ENCODE results near the gene AKT1. TPM values are rescaled to one million over a fixed set of nuclear protein-coding genes. Genes with fewer than 3 reads are reported as not detected.
"Not testable (repeated sequence)": the region's sequence is repeated elsewhere in the genome, so short reads cannot be mapped to it uniquely, and the experiment has no call there.

Gene AKT1
- polyA plus RNA-seq, 3 donors from 2014 or later: 14.8 to 23.3 (median 21.3) TPM

DNA sequence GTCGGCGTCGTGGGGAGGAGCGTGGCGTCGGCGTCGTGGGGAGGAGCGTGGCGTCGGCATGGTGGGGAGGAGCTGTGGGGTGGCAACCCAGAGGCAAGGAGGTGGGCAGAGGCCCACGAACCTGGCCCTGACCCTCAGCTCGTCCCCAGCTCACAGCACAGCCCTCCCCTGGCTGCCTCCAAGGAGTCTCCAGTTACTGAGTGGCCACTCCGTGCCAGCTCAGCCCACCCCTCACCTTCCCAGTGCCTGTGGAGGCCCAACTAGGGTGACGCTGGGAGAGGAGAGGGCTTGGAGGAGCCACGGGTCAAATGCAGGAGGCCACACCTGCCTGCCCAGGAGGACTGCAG is 65.7 kb downstream of the AKT1 start:
- H3K27ac Mint-ChIP-seq: no peak overlapping the region

DNA sequence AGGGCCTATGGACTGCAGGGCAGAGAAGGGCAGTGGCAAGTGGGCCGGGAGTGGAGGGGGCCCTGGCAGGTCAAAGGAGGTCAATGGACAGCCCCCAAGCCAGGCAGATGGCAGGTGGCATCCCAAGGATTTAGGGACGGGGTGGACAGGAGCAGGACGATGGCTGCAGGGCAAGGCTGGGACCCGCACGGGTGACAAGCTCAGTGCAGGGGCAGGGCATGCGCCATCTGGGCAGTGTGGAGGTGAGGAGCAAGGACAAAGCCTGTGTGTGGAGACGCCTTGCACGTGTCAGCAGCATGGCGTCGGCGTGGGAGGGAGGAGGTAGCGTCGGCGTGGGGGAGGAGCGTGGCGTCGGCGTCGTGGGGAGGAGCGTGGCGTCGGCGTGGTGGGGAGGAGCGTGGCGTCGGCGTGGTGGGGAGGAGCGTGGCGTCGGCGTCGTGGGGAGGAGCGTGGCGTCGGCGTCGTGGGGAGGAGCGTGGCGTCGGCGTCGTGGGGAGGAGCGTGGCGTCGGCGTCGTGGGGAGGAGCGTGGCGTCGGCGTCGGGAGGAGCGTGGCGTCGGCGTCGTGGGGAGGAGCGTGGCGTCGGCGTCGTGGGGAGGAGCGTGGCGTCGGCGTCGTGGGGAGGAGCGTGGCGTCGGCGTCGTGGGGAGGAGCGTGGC is 66.2 kb downstream of the AKT1 start:
- DNase-seq; H3K9me3 Mint-ChIP-seq; H3K4me3 Mint-ChIP-seq; H3K4me1 Mint-ChIP-seq; H3K27me3 Mint-ChIP-seq (ENCODE audit: low read depth in 3 of 3); H3K36me3 Mint-ChIP-seq: not testable (repeated sequence)
- H3K27ac Mint-ChIP-seq: peak overlapping the region in 1 of 6 donors; percentile 51

More for the DNA sequence above, 65.7 kb downstream of the AKT1 start:
- no peak overlapping the region for H3K4me3 Mint-ChIP-seq
- H3K27me3 Mint-ChIP-seq (ENCODE audit: low read depth in 3 of 3): peaks cover 0 to 3% (median 1%) of the 10 kb centered on the region in 3 donors
- no peaks in the 10 kb centered on the region for H3K36me3 Mint-ChIP-seq
- no peak for DNase-seq
- H3K9me3 Mint-ChIP-seq: no peaks in the 10 kb centered on the region
- no peaks in the 10 kb centered on the region for H3K4me1 Mint-ChIP-seq

DNA sequence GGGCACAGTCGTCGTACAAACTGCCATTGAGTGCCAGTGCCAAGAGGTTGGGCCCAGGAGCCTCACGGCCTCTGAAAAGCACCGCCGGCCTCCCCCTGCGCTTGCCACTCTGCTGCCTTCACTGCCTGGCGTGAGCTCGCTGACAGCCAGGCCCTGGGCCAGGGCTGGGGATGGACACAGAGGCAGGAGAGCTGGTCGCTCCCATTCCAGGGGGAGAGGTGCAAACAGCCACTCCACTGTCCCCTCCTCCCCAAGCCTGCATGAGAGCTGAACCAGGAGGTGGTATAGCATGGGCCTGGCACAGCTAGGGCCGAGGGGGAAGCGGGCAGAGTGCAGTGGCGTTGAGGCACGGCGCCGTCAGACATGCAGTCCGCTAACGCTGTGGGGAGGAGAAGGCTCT is 66.9 kb downstream of the AKT1 start:
- Mint-ChIP-seq H3K4me1 (no peaks in the 10 kb centered on the region), H3K9me3 (no peaks in the 10 kb centered on the region), H3K27ac (no peak overlapping the region), H3K36me3 (no peaks in the 10 kb centered on the region), H3K4me3 (no peak overlapping the region), H3K27me3 (ENCODE audit: low read depth in 3 of 3) (peaks cover 0 to 3% (median 1%) of the 10 kb centered on the region in 3 donors)
- DNase-seq: no peak

DNA sequence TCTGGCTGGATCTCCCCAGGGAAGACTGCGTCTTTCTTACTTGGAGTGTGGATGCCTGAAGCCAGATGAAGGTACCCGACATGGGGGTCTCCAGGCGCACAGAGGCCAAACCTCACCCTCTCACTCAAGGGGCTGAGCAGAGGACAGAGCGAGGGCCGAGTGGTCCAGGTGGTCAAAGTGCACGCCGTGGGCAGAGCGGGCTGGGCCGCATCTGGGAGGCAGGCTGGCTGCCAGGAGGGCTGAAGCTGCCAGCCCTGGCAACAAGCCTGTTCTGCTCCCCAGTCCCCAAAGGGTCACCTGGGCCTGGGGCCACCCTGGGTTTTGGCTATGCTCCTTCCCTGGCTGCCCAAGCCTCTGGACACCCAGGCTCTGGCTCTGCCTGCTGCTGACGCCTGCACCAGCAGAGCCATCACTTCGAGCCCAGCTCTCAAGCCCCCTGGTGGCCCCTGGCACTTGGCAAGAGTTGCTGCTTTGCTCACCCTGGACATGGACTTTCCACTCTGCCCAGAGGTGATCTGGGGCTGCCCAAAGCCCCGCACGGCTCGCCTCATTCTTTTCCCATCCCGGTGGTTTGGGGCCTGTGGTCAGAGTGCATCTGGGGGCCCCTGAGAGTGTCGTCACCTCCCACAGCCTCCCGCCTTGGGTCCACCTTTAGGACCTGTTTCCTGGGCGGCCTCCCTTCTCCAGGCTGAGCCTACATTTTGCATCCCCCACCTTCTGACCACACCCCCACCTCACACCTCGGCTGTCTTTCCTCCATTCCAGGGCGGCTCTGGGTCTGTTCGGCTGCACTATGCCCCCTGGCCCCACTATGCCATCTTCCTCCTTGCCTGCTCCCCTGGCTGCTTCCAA is 68.7 kb downstream of the AKT1 start:
- H3K9me3 Mint-ChIP-seq: no peaks in the 10 kb centered on the region
- no peak overlapping the region for H3K4me3 Mint-ChIP-seq
- no peaks in the 10 kb centered on the region for H3K4me1 Mint-ChIP-seq
- no peak for DNase-seq
- peaks cover 0 to 3% (median 1%) of the 10 kb centered on the region in 3 donors for H3K27me3 Mint-ChIP-seq (ENCODE audit: low read depth in 3 of 3)
- H3K27ac Mint-ChIP-seq: peak overlapping the region in 1 of 6 donors; percentile 24
- no peaks in the 10 kb centered on the region for H3K36me3 Mint-ChIP-seq

DNA sequence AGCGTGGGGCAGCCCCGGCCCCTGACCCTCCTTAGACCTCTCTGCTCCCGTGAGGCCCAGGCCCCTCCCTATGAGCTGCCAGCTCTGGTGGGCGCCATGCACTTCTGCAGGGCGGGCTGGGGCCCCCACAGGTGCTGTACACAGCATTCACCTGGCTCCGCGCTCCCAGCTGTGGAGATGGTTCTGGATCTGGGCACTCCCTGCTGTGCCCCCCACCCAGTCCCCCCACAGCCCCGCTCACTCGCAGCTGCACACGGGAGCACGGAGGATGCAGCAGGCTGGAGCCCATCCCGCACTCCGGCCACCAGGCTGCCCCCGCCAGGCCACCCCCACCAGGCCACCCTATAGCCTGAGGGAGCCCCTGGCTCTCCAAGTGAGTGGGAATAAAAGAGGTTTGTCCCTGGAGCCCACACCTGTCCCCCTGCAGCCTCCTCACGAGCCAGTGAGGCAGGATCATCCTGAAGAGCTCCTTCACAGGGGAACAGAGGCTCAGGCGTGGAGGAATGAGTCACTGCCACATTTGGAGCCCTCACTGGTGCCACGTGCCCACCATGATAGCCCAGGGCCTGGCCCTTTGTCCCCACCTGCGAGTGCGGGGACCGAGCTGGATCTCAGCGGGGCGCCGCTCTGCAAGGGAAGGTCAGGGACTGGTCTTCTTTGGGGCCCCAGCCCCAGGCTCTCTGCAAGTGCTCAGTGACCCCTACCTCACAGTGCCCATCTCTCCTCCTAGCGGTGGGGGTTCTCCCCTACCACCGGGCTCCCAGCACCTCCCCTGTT is 69.6 kb downstream of the AKT1 start:
- H3K9me3 Mint-ChIP-seq: no peaks in the 10 kb centered on the region
- peak overlapping the region in 1 of 5 donors; percentile 55 for H3K4me3 Mint-ChIP-seq
- no peaks in the 10 kb centered on the region for H3K4me1 Mint-ChIP-seq
- H3K36me3 Mint-ChIP-seq: no peaks in the 10 kb centered on the region
- no peak for DNase-seq
- H3K27me3 Mint-ChIP-seq (ENCODE audit: low read depth in 3 of 3): peaks cover 0 to 3% (median 1%) of the 10 kb centered on the region in 3 donors
- no peak overlapping the region for H3K27ac Mint-ChIP-seq

DNA sequence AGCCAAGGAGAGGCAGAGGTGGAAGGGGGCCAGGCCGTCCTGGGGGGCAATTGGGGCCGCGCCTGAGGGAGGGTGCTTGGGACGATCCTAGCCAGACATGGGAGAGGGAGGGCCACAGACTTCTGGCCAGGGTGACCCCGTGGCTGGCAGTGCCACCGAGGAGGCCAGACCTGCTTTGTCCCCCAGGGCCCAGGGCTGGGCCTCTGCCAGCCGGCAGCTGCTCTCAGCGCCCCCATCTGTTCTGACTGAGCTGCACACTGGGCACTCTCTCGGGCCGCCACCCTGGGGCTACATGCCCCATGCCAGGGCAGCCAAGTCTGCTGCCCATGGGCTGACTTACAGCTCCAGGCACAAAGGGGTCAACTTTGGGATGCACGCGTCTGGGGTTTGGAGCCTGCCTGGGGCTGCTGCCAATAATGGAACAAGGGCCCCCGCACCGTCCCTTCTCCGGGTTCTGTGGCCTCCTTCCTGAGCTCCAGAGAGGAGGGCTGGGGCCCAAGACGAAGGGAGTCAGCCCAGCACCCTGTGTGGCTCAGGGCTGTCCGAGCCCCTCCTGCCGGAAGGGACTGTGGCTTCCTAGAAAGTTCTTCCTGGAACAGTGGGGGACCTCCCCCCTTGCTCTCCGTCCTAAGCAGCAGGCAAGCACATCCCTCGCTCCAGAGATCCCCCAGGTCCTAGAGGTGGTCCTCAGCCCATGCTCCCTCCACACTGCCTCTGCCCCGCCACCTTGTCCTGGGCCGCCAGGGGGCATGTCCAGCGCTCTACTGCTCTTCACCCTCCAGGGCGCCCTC is 70.4 kb downstream of the AKT1 start:
- Mint-ChIP-seq H3K27ac (no peak overlapping the region), H3K9me3 (no peaks in the 10 kb centered on the region), H3K4me1 (no peaks in the 10 kb centered on the region), H3K36me3 (no peaks in the 10 kb centered on the region), H3K4me3 (peak overlapping the region in 4 of 5 donors; percentile 55 to 67 (median 60)), H3K27me3 (ENCODE audit: low read depth in 3 of 3) (peaks cover 0 to 3% (median 1%) of the 10 kb centered on the region in 3 donors)
- no peak for DNase-seq

DNA sequence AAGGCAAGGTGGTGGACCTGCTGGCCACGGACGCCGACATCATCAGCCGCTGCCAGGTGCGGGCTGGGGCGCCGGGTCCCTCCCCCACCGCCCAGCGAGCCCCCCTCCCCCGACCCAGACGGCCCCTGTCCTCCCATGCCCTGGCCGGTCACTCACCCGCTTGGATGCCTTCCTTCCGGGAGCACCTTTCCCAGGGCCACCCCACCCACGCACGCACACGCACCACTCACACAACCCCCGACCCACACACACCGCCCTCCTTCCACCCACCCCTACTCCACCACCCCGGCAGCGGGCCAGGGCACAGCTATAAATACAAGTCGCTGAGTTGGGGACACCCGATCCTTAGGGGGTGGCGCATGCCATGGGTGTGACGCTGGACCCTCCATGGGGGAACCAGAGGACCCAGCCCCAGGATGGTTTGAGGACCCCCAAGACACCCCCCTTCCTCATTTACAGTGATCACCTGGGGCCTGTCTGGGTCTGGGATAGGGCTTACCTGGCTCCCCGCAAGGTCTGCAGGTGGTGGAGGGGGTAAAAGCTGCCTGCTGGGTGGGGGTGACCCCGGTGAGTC is 71.1 kb downstream of the AKT1 start:
- H3K9me3 Mint-ChIP-seq: no peaks in the 10 kb centered on the region
- H3K4me3 Mint-ChIP-seq: peak overlapping the region in 4 of 5 donors; percentile 35 to 67 (median 54)
- H3K4me1 Mint-ChIP-seq: no peaks in the 10 kb centered on the region
- no peaks in the 10 kb centered on the region for H3K36me3 Mint-ChIP-seq
- DNase-seq: peak in 1 of 3 donors; percentile 20
- no peak overlapping the region for H3K27ac Mint-ChIP-seq
- H3K27me3 Mint-ChIP-seq (ENCODE audit: low read depth in 3 of 3): peaks cover 1 to 3% (median 2%) of the 10 kb centered on the region in 3 donors

DNA sequence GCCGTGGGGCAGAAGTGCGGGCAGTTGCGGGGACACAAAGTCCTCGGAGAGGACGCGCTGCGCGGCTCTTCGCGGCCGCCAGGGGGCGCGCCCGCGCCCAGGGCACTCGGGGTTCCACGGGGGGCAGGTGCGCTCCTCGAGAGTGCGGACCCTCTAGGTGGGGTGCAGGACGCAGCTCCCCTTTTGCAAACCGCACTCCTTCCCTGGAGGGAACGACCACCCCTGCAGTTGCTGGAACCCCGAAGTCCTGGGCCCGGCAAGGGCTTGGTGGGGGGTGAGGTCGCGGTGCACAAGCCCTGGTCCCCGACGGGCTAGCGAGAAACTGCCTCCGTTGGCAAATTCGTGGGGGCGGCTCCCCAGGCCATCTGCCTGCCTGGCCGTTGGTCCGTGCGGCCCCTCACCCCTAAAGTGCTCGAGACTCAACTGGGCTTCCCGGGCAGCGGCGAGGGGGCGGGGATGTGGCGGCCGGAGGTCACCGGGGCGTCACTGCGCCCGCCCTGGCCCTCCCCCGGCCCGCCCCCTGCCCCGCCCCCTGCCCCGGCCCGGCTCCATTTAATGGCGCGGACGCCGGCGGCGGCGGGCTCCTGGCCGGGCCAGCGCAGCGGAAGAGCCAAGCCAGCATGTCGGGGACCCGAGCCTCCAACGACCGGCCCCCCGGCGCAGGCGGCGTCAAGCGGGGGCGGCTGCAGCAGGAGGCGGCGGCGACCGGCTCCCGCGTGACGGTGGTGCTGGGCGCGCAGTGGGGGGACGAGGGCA is 71.7 kb downstream of the AKT1 start, which contains the start of gene ADSS1:
Gene ADSS1 (plus strand): TSS at position 579 of the 756 bp plus-strand sequence. CDS start 42 bp downstream, at position 621.
- H3K27me3 Mint-ChIP-seq (ENCODE audit: low read depth in 3 of 3): peaks cover 1 to 3% (median 2%) of the 10 kb centered on the region in 3 donors
- no peaks in the 10 kb centered on the region for H3K9me3 Mint-ChIP-seq
- no peak within 1 kb of the TSS for H3K27ac Mint-ChIP-seq
- H3K4me3 Mint-ChIP-seq: peak within 1 kb of the TSS; percentile 61 to 78 (median 67)
- DNase-seq: peak; percentile 62 to 71 (median 71)
- H3K4me1 Mint-ChIP-seq: no peaks in the 10 kb centered on the region
- H3K36me3 Mint-ChIP-seq: no peaks in the 10 kb centered on the region

DNA sequence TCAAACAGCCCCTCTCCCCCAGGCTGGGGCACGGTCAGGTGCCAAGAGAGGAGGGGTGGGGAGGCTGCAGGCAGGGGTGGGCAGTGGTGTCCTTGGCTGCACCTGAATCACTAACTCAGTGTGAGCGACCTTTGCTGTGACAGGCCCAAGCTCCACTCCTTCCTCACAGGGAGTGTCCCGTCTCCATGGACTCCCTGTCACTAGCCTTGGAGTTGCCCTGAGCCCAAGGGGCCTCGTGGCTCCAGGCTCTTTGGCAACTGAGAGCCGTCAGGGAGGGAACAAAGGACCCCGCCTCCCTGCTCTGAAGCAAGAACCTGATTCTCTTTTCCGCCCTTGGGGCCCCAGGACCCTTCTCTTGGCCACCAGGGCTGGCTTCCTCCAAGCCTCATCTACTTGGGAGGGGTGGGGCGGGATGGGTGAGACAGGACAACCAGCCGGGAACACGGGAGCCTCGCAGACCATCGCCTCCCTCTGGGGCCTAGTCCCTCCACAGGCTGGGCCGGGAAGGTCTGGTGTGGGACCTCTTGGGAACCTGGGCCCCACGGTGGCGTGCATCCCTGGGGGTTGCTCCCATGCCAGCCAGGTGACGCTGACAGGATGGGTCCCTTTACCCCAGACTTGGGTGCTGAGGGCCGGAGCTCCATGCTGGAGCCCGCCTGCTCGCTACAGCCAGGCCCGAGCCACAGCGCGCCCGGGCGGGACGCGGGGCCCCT is 72.5 kb downstream of the AKT1 start:
- no peak overlapping the region for H3K4me3 Mint-ChIP-seq
- H3K27ac Mint-ChIP-seq: no peak overlapping the region
- DNase-seq: peak in 1 of 3 donors; percentile 15
- H3K9me3 Mint-ChIP-seq: no peaks in the 10 kb centered on the region
- H3K27me3 Mint-ChIP-seq (ENCODE audit: low read depth in 3 of 3): peaks cover 1 to 2% (median 2%) of the 10 kb centered on the region in 3 donors
- no peaks in the 10 kb centered on the region for H3K36me3 Mint-ChIP-seq
- H3K4me1 Mint-ChIP-seq: no peaks in the 10 kb centered on the region

DNA sequence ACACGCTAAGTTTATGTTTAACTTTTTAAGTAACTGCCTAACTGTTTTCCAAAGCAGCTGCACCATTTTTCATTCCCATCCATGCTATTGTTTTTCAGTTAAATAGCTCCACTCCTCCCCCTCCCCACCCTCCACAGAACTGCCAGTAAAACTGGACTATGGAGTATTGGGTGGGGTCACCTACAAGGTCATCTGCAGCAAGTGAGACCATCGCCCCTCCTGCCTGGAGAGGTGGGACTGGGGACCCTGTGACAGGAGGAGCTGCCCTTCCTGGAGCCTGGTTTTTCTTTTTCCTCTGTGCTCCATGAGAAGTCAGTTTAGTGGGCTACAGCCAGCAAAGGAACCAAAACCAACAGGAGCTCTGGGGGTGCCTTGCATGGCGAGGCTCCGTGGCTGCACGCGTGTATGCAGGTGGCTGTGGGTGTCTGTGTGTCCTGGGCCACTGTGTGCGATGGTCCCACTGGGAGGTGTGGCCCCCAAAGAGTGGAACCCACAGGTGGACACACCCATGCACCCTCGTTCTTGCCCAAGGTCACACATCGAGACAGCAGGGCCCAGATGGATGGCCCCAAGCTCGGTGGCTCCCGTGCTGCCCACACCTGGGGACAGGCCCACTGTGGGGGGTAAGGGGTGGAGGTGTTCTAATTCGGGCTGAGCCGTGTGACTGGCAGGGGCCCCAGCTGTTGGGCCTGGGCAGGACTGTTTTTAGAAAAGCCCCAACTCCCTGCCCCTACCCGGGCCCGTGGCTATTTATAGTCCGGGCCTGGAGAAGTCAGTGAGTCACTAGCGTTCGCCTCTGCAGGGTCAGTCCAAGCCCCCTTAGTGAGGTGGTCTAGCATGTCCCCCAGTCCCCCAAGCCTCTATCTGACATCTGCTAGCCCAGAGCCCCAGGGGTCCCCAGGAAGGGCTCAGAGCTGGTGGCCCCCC is 73.8 kb downstream of the AKT1 start:
- peaks cover 0 to 2% (median 0%) of the 10 kb centered on the region in 3 donors for H3K27me3 Mint-ChIP-seq (ENCODE audit: low read depth in 3 of 3)
- H3K36me3 Mint-ChIP-seq: no peaks in the 10 kb centered on the region
- DNase-seq: no peak
- peaks cover 0 to 2% of the 10 kb centered on the region in 2 donors for H3K4me1 Mint-ChIP-seq
- H3K4me3 Mint-ChIP-seq: peak overlapping the region in 1 of 5 donors; percentile 56
- no peaks in the 10 kb centered on the region for H3K9me3 Mint-ChIP-seq
- no peak overlapping the region for H3K27ac Mint-ChIP-seq

Data from immature natural killer cell (primary cell).